ENCODE measurements around the gene RAPGEF3.

Gene RAPGEF3

DNA sequence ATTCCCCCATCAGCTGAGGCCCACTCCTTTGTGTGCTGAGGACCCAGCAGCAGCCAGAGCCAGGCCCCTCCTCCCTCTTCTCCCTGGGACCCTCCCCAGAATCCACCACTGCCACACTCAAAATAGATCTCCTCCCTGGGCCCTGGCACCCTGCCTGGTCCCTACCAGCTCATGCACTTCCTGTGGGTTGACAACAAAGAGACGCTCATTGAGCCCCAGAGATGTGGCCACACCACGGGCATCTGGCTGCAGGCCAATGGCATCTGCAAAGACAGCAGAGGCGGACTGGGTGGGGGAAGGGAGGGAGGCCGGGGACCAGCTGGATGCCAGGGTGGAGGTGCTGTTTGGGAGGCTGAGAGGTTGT is 17.4 kb downstream of the RAPGEF3 start:
- peak; percentile 65 for DNase-seq

- no peak for DNase-seq
These were observed 17.9 kb downstream of the RAPGEF3 start for GRCh38 chr12:47740606-47741339.

DNA sequence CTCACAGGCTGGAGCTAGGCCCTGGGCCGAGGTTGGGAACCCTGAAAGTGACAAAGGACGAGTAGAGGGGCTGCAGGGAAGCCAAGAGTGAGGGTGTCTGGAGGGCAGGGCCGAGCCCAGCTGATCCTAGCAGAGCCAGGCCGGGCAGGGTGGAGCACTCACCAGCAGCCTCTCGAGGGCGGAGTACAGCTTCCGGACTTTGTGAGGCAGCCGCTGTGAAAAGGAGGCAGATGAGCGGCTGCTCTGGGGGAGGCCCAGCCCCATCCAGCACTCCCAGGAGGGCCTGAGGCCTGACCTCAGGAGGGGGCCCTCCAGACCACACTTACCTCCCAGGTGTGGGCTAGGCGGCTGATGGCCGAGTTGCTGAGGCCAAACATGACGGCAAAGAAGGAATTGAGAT is 18.7 kb downstream of the RAPGEF3 start:
- no peak for DNase-seq

DNA sequence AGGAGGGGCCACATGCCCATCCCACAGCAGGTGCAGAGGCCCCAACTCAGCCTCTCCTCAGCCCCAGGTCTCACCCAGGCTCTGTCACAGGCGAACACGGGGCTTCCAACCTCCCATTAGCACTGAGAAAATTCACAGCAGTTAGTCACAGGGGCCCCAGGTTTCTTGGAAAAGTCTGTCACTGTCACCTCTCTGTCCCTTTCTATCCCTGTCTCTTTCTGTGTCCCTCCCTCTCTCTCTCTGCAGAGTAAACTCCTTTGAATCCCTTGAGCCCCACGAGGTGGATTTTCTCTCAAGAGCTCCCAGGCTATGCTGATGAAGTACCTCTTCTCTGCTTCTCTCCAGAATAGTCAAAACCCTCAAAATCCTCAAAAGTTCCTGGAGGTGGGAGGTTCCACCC is 19.4 kb downstream of the RAPGEF3 start:
- no peak for DNase-seq

DNA sequence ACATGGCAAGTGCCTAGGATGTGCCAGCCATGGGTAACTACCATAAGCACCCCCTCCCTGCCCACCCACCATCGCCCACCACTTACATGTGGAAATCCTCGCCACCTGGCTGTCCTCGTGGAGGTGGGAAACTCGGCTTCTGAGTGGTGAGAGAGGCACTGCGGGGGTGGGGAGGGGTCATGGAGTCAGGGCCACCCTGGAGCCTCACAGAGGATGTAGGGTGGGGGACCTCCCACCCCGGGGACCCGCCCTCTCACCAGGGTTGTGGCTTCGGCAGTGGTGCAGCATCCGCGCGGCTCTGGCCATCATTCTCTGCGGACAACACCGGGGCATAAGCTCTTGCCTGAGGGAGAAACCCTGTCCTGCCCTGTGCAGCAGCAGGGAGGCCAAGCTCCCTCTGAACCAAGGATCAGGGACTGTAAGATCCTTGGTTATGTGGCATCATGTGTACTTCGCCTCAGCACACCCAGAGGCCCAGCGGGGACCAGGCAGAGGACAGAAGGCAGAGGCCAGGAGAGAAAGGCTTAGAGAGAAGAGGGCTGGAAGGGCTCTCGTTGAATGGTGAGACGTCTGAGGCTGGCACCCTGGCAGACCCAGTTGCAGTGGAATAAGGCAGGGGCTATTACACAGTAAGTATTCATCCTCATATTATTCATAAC is 20.6 kb downstream of the RAPGEF3 start:
- DNase-seq, result no peak

- no peak for DNase-seq
These were observed 21.6 kb downstream of the RAPGEF3 start for GRCh38 chr12:47736877-47737676.

DNA sequence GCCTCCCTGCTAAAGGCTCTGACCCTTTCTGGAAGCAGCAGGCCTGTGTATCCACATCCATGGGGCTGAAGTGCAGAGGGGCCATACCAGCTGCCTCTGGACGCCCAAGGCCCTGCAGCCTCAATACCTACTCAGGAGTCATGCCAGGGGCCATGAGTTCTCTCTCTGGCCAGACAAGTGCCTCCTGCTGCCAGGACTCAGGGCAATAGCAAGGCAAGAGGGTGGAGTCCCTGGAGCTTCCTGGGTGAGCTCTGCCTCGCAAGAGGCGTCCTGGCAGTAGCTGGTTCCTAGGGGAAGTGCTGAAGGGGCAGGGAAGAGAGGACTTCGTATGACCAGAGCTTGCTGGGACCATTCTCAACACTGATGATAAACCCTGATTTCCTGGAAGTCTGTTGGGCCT is 22.5 kb downstream of the RAPGEF3 start:
- DNase-seq, result no peak

- no peak for DNase-seq
These were observed 23.0 kb downstream of the RAPGEF3 start for GRCh38 chr12:47735649-47736048.

DNA sequence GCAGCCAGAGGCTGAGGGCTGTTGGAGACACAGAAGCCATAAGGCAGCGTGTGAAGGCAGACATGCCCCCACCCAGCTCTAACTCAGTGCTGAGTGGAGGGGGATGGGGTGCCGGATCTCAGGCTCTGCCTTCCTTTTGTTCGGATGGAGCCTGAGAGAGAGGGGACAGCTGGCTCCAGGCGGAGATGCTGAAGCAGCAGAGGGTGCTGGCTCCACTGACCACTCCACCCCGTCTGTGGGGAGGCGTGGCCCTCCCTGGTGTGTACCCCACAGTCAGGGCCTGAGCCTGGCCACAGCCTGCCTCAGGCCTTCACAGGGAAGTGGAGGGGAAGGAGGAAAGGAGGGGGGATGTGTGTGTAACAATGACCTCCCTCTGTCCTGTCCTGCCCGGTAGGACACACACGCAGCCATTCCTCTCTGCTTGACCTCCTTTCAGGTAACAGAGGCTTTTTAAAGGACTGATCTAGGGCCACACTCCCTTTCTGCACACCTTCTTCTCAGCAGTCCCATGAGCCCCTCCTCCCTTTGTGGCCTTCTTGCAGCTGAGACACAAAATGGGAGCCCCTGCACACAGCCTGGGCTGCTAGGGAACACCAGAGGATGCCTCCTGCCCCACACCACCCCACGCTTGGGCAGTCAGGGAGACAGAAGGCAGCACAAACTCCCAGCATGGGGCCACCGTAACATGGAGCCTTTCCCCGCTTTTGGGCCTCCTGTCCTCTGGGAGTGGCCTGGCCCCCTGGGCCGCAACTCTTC is 23.8 kb downstream of the RAPGEF3 start:
- DNase-seq, result no peak

DNA sequence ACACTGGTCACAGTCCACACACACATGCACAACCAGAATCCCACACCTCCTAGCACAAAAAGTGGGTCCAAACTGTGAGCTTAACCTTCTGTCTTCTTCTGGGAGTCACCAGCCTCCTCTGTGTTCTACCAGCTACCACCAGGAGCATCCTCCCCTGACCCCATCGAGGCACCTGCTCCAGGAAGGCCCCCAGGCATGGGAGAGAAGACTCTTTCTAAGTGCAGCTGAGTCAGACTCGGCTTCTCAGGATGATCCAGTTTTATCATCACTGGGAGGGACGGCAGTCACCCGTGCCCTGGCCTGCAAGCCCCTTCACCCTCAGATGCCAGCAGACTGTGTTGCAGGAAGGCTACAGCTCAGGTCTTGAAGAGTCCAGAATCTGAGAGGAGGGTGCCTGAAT is 25.5 kb downstream of the RAPGEF3 start:
- DNase-seq, result no peak

GRCh38 chr12:47732504-47732903 is 26.2 kb downstream of the RAPGEF3 start:
- DNase-seq, result no peak

DNA sequence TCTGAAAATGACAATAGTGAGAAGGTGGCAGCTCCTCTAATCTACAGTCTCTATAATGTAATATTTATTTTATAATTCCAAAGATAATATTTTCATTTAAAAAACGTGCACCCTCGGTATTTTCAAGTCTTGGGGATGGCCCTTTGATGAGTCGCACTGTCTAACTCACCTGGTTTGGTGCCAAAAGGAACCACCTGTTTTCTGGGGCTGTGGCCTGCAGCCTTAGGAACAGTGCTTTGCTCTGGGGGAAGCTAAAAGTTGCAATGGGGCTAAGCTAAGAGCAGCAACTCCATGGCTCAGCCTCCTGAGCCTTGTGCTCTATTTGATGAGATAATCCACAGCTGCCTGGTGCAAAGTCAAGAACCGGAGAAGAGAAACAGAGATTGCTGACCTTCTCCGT is 27.0 kb downstream of the RAPGEF3 start:
- DNase-seq, result no peak

- DNase-seq, result no peak
These were observed 28.3 kb downstream of the RAPGEF3 start for GRCh38 chr12:47730341-47730744.

DNA sequence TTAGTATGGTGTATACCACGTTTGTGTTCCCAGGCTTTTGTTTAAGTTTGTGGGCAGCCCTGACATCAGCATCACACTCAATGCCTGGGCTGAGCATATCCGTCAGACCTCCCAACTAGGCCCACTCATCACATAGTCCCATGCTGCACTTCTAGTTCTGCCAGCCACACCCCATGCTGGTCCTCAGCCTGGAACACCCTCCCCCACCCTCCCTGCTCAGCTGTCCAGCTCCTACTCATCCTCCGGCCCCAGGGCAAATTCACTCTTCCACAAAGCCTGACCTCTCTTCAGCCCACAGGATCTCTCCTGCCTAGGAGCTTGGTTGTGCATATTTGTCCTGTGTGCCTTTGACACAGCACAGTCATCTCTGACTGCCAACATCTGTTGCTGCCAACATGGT is 29.4 kb downstream of the RAPGEF3 start:
- DNase-seq, result no peak

GRCh38 chr12:47725893-47726292 is 32.8 kb downstream of the RAPGEF3 start:
- DNase-seq, result no peak

- DNase-seq, result no peak
These were observed 33.4 kb downstream of the RAPGEF3 start, which contains the start of gene ENDOU for GRCh38 chr12:47725091-47725772. ENDOU (minus strand) TSS chr12:47725490; CDS start chr12:47725413, 77 bp downstream.

DNA sequence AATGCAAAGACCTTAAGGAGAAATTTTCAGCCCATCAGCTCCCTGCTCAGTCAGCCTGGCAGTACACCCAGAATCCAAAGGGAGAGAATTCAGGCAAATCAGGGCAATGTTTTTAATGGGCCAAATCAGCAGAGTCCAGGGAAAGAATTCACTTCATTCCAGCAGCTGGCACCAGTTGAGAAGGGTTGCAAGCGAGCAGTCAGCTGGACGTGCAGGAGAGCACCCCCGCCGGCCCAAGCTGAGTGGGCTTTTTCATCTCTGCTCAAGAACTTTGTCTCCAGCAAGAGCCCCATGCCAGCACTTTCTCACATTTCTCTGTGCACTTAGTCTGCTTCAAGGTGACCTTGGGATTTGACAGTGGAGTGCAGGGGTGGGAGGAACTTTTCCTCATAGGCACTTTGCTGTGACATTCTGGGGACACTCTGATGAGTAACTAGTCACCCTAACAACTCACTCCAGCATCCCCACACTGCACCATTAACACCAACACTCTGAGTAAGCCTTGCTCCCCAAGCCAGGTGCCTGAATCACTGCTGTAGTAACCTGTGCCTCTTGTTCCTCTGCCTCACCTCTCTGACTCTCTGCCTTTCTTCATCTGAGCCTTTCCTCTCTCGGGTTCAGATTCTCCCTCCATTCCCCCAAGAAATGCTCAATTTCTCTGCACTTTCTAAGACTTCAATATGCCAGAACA is 35.6 kb downstream of the RAPGEF3 start:
- DNase-seq, result no peak

GRCh38 chr12:47722136-47722834 is 36.4 kb downstream of the RAPGEF3 start:
- DNase-seq, result no peak

DNA sequence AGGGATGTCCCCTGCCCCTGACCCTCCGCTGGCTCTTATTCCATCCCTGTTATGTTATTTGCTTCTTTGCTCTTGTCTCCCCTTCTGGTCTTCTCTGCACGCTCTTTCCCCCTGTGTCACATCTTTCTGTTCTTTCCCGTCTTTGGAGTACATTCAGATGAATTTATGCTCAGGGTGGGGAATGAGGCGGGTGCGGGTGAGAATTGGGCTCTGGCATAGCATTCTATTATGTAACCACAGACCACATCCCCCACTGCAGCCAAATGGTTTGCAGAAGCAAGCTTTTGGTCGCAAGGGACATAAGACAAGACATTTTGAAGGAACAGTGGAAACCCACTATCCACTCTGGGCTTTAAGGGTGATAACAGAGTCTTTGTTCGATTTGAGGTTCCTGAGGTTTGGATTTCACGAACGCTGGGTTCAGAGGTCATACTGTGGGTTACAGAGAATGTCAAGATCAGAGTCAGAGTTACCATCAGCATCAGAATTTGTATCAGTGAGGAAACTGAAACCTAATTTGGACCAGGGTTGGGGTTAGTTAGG is 37.2 kb downstream of the RAPGEF3 start:
- no peak for DNase-seq

- no peak for DNase-seq
These were observed 40.1 kb downstream of the RAPGEF3 start for GRCh38 chr12:47718531-47718930.

All from T-helper 9 cell (primary cell).